HL-60 (cell line): ENCODE results near the gene BTBD9.

Experiments
- CTCF ChIP-seq: IDR thresholded peaks from one replicate; pipeline ENCODE4 v1.5.1; 2011; ENCODE audit warnings: low read length, control low read depth, inconsistent platforms; ENCODE audit not compliant: insufficient read depth
- GABPA ChIP-seq: IDR thresholded peaks from 2 replicates; pipeline ENCODE4 v1.6.1; 2012; ENCODE audit warnings: low read depth
- POLR2AphosphoS5 ChIP-seq: IDR thresholded peaks from 2 replicates; pipeline ENCODE4 v1.6.1; 2012; ENCODE audit warnings: low read depth
- REST ChIP-seq: IDR thresholded peaks from 2 replicates; pipeline ENCODE4 v1.6.1; 2012; ENCODE audit warnings: low read depth; ENCODE audit not compliant: insufficient replicate concordance
- SPI1 ChIP-seq: IDR thresholded peaks from 2 replicates; pipeline ENCODE4 v1.6.1; 2012; ENCODE audit warnings: low read depth, mild to moderate bottlenecking, borderline replicate concordance

GRCh38 chr6:38387971-38388370 lies 251.8 kb downstream of the BTBD9 start:
- TF ChIP-seq CTCF (no peak), POLR2AphosphoS5 (no peak), REST (no peak), SPI1 (no peak), GABPA (no peak)
